ENCODE results near the gene TUT4. TPM values are rescaled to one million over a fixed set of nuclear protein-coding genes. Genes with fewer than 3 reads are reported as not detected.

The TUT4 gene
- total RNA-seq, 1 donor from 2014 or later, result 158 TPM

DNA sequence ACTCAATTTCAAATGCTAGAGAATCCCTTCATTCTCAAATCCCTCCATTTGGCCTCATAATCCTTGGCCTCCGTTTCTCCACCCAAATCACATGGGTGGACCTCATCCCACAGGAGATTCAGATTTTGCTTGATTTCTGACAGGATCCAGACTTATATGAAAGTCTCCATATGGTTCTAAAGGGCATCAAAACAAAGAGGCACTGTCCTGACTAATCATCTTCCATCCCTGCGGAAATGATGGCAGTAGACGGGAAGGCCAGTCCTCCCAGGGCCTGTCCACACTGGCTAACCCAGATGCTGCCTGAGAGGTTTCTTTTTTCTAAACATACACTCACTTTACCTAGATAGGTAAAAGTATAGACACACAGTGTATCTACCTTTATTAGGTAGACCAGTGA lies 167.5 kb downstream of the TUT4 start:
- Mint-ChIP-seq H3K27me3 (no peaks in the 10 kb centered on the region), H3K9me3 (no peaks in the 10 kb centered on the region), H3K4me1 (no peaks in the 10 kb centered on the region), H3K27ac (no peak overlapping the region), H3K36me3 (ENCODE audit: low read depth) (no peaks in the 10 kb centered on the region), H3K4me3 (no peak overlapping the region)
- CTCF ChIA-PET, result no interaction called here
- ATAC-seq (ENCODE audit: low read depth) (no peak), DNase-seq (no peak)
- TF ChIP-seq, protein P1, sequence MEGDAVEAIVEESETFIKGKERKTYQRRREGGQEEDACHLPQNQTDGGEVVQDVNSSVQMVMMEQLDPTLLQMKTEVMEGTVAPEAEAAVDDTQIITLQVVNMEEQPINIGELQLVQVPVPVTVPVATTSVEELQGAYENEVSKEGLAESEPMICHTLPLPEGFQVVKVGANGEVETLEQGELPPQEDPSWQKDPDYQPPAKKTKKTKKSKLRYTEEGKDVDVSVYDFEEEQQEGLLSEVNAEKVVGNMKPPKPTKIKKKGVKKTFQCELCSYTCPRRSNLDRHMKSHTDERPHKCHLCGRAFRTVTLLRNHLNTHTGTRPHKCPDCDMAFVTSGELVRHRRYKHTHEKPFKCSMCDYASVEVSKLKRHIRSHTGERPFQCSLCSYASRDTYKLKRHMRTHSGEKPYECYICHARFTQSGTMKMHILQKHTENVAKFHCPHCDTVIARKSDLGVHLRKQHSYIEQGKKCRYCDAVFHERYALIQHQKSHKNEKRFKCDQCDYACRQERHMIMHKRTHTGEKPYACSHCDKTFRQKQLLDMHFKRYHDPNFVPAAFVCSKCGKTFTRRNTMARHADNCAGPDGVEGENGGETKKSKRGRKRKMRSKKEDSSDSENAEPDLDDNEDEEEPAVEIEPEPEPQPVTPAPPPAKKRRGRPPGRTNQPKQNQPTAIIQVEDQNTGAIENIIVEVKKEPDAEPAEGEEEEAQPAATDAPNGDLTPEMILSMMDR (IDR thresholded peaks at IDR 0.05), result no peak
- POLR2A ChIA-PET, result no interaction called here
- intact Hi-C loops (cut with micrococcal nuclease), result no loop called here

Other genes with a start within 250 kb of the TUT4 start
- 51.3 and 66.4 TPM in 2 replicates for gene CC2D1B, start 186.9 kb downstream of the TUT4 start, total RNA-seq
- gene ORC1, start 148.7 kb downstream of the TUT4 start, total RNA-seq, result 3.2 TPM in 2 replicates
- 75.6 and 78.4 TPM in 2 replicates for gene PRPF38A, start 148.5 kb downstream of the TUT4 start, total RNA-seq
- 20.9 and 22.4 TPM in 2 replicates for gene GPX7, start 49.3 kb upstream of the TUT4 start, total RNA-seq
- gene SHISAL2A, start 80.1 kb upstream of the TUT4 start, total RNA-seq, result 36.8 and 44.2 TPM in 2 replicates
- gene COA7, start 145.3 kb upstream of the TUT4 start, total RNA-seq, result 23.5 and 23.6 TPM in 2 replicates
- 14.9 and 17.3 TPM in 2 replicates for gene ZYG11B, start 173.4 kb upstream of the TUT4 start, total RNA-seq